Tibial nerve (tissue), 4 donors: Measurements from ENCODE around the gene GSTK1. TPM values are rescaled to one million over a fixed set of nuclear protein-coding genes. Genes with fewer than 3 reads are reported as not detected.
"Not testable (repeated sequence)": the region's sequence is repeated elsewhere in the genome, so short reads cannot be mapped to it uniquely, and the experiment has no call there.

Source experiments
- DNase-seq, 2 donors: peaks; one replicate each; pipeline ENCODE4 v3.0.0-alpha.2; 2019; ENCODE audit warnings: low spot score in 2 of 2
- H3K27ac ChIP-seq, 4 donors: fragments of 200-600 bp; sonication (generic) in 3 of 4; one replicate each; pipeline ENCODE4 v1.5.1; 2017 to 2019; ENCODE audit warnings: mild to moderate bottlenecking in 1 of 4
- H3K27me3 ChIP-seq, 2 donors: fragments of 200-600 bp; sonication (generic) in 1 of 2; one replicate each; pipeline versions ENCODE4 v1.5.1 to v1.6.0; 2017 to 2019
- H3K36me3 ChIP-seq, 3 donors: fragments of 200-600 bp; sonication (generic); one replicate each; pipeline ENCODE4 v1.5.1; 2018 to 2019
- H3K4me1 ChIP-seq, 4 donors: fragments of 200-600 bp; sonication (generic) in 3 of 4; one replicate each; pipeline ENCODE4 v1.5.1; 2017 to 2019
- H3K4me3 ChIP-seq, 4 donors: fragments of 200-600 bp; sonication (generic) in 3 of 4; one replicate each; pipeline ENCODE4 v1.5.1; 2017 to 2019; ENCODE audit warnings: mild to moderate bottlenecking in 1 of 4, moderate library complexity in 1 of 4
- H3K9me3 ChIP-seq, 4 donors: fragments of 200-600 bp; sonication (generic) in 3 of 4; one replicate each; pipeline ENCODE4 v1.5.1; 2017 to 2019
- EP300 ChIP-seq, 2 donors: sonication (generic); formaldehyde crosslinking; IDR thresholded peaks; one replicate each; pipeline ENCODE4 v1.6.1; 2017; ENCODE audit warnings: antibody characterized with exemption in 2 of 2, mild to moderate bottlenecking in 1 of 2
- POLR2A ChIP-seq, 2 donors: fragments of 450-650 bp; IDR thresholded peaks; one replicate each; pipeline ENCODE4 v1.6.1; 2017; ENCODE audit warnings: antibody characterized with exemption in 2 of 2, mild to moderate bottlenecking in 2 of 2, moderate library complexity in 2 of 2
- WGBS, 2 donors: methylation state at CpG; one replicate each; pipeline ENCODE4 v1.1.5; 2018; 5-methylcytosine and 5-hydroxymethylcytosine counted together
- total RNA-seq, 4 donors: library from RNA; depleted of rRNA; stranded (reverse); fragments of >200 nt; gene quantifications; one replicate each; pipeline ENCODE4 v1.1.0, GENCODE V29; 2016
- TF ChIP-seq, protein P1 (sequence below), 5 experiments: fragments of 200-600 bp in 3 of 5; fragments of 450-650 bp in 2 of 5; sonication (generic) in 3 of 5; IDR thresholded peaks; one replicate each; pipeline ENCODE4 v1.5.1; 2016 to 2019; ENCODE audit warnings: antibody characterized with exemption in 5 of 5, mild to moderate bottlenecking in 3 of 5, moderate library complexity in 2 of 5

GSTK1 gene
- total RNA-seq, 4 donors from 2014 or later, result 149 to 202 (median 161) TPM

DNA sequence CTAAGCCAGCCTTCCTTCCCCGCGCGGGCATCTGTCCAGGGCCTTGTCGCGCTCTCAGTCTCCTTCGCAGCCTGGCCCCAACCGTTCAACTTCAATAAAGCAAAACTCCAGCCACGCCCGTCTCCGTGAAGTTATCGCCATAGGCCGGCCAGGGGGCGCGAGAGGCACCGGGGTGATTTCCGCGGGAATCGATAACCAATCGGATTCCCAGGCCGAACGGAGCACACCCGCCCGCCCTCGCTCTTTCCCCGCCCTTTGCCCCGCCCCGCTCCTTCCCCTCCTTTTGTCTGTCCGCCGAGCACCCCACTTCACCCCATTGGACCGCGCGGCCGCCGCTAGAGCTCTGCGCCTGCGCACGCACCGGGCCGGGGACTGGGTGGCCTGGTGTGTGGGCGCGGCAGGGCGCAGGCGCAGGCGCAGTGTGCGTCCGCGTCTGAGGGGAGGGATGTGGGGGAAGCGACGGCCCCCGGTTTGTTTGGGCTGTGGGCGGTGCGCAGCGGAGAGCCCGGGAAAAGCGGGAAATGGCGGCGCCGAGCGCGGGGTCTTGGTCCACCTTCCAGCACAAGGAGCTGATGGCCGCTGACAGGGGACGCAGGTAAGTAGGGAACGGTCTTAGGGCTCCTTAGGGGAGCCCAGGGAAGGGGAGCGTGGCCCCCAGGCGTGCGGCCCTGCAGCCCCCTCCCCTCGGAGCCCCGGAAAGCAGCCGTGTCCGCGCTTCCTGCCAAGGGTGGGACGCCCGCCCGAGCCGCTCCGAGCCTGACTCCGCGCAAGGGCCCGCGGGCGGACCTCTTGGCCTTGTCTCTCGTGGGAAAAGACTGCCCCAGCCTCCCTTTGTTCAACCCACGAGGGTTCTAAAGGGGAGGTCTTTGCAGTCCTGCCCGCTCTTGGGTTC, 24.9 kb downstream of the GSTK1 start, which contains the start of gene CASP2:
TSS of gene CASP2 (plus strand) at position 417 of the 892 bp plus-strand sequence. CDS start at position 522, 105 bp downstream.
- H3K27ac ChIP-seq, result peak within 1 kb of the TSS; percentile 77 to 95 (median 91)
- H3K4me3 ChIP-seq, result peak within 1 kb of the TSS; percentile 58 to 90 (median 76)
- peaks cover 0 to 15% (median 9%) of the 10 kb centered on the region in 3 donors for H3K36me3 ChIP-seq
- H3K27me3 ChIP-seq, result no peaks in the 10 kb centered on the region
- DNase-seq, result peak; percentile 92 to 94
- no peaks in the 10 kb centered on the region for H3K9me3 ChIP-seq
- peaks cover 0 to 68% (median 35%) of the 10 kb centered on the region in 4 donors for H3K4me1 ChIP-seq
- TF ChIP-seq, protein P1, sequence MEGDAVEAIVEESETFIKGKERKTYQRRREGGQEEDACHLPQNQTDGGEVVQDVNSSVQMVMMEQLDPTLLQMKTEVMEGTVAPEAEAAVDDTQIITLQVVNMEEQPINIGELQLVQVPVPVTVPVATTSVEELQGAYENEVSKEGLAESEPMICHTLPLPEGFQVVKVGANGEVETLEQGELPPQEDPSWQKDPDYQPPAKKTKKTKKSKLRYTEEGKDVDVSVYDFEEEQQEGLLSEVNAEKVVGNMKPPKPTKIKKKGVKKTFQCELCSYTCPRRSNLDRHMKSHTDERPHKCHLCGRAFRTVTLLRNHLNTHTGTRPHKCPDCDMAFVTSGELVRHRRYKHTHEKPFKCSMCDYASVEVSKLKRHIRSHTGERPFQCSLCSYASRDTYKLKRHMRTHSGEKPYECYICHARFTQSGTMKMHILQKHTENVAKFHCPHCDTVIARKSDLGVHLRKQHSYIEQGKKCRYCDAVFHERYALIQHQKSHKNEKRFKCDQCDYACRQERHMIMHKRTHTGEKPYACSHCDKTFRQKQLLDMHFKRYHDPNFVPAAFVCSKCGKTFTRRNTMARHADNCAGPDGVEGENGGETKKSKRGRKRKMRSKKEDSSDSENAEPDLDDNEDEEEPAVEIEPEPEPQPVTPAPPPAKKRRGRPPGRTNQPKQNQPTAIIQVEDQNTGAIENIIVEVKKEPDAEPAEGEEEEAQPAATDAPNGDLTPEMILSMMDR (IDR thresholded peaks at IDR 0.05), result peak; percentile 31 to 48 (median 40)
- TF ChIP-seq EP300 (IDR thresholded peaks at IDR 0.05), result peak in 1 of 2 donors; percentile 87
- TF ChIP-seq POLR2A (IDR thresholded peaks at IDR 0.05), result peak; percentile 64 to 73
- 3 to 4% methylated on average over 76 to 77 of the region's 84 CpGs for WGBS, 2 donors

DNA sequence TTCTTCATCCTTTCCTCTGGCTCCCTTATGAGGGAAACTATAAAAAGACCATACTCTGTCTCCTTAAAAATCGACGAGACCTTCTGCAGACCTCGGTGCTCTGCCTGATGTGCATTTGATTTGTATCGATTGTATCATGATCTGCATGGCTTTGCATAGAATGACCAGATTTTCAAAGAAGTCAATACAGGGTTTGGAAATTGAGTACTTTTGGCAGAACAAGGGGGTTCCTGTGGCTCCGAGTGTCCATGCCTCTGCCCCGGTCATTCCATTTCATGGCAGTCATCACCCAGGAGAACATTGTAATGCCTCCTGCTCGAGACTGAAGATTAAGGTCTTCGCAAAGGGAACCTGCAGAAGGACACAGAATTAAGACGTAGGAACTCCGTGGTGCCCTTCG, 25.6 kb downstream of the GSTK1 start:
- no peaks in the 10 kb centered on the region for H3K27me3 ChIP-seq
- H3K9me3 ChIP-seq, result no peaks in the 10 kb centered on the region
- H3K4me1 ChIP-seq, result peaks cover 0 to 61% (median 29%) of the 10 kb centered on the region in 4 donors
- H3K36me3 ChIP-seq, result peaks cover 0 to 22% (median 14%) of the 10 kb centered on the region in 3 donors
- peak overlapping the region; percentile 77 to 95 (median 91) for H3K27ac ChIP-seq
- DNase-seq, result no peak
- peak overlapping the region; percentile 58 to 90 (median 76) for H3K4me3 ChIP-seq
- TF ChIP-seq EP300 (IDR thresholded peaks at IDR 0.05), result no peak
- TF ChIP-seq, protein P1 (IDR thresholded peaks at IDR 0.05), result no peak
- no peak for TF ChIP-seq POLR2A (IDR thresholded peaks at IDR 0.05)
- 1 to 3% methylated on average over 11 of the region's 11 CpGs for WGBS, 2 donors

DNA sequence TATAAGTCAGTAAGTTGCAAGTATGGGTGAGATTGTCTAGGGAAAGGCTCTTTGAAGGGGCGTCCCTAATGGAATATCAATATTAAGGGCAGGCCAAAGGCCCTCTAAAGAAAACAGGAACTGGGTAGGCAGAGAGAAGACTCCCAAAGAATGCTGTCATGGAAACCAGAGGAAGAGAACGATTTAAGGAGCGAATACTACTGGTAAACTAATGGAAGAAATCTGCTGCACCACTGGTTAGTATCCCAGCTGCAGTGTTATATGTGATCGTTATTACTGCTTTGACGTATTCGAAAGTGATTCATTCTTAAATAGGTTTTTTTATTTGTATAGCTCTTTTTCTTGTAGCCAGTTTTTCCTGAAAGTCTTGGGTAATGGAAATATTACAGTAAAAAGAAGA, 26.2 kb downstream of the GSTK1 start:
- TF ChIP-seq POLR2A (IDR thresholded peaks at IDR 0.05), result no peak
- TF ChIP-seq, protein P1 (IDR thresholded peaks at IDR 0.05), result no peak
- TF ChIP-seq EP300 (IDR thresholded peaks at IDR 0.05), result no peak
- no peak for DNase-seq
- Histone ChIP-seq H3K27me3 (no peaks in the 10 kb centered on the region), H3K4me1 (peaks cover 0 to 56% (median 24%) of the 10 kb centered on the region in 4 donors), H3K4me3 (peak overlapping the region; percentile 58 to 90 (median 76)), H3K27ac (peak overlapping the region in 3 of 4 donors; percentile 90 to 95 (median 92)), H3K9me3 (no peaks in the 10 kb centered on the region), H3K36me3 (peaks cover 4 to 28% (median 20%) of the 10 kb centered on the region in 3 donors)
- 9 to 10% methylated on average over 6 of the region's 6 CpGs for WGBS, 2 donors

DNA sequence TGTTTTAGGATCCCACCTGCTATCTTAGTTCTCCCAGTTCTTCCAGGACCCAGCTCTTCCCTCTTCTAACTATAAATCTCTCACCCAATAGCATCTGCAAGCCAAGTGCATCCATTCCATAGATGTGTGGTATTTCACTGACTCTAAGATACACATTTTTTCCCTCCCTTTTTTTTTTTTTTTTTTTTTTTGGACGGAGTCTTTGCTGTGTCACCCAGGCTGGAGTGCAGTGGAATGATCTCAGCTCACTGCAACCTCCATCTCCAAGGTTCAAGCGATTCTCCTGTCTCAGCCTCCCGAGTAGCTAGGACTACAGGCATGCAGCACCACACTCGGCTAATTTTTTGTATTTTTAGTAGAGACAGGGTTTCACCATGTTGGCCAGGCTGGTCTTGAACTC, 26.6 kb downstream of the GSTK1 start:
- H3K36me3 ChIP-seq, result peaks cover 4 to 33% (median 22%) of the 10 kb centered on the region in 3 donors
- H3K27ac ChIP-seq, result peak overlapping the region in 1 of 4 donors; percentile 95
- H3K9me3 ChIP-seq, DNase-seq, H3K27me3 ChIP-seq: not testable (repeated sequence)
- peaks cover 0 to 51% (median 24%) of the 10 kb centered on the region in 4 donors for H3K4me1 ChIP-seq
- peak overlapping the region in 2 of 4 donors; percentile 73 to 78 for H3K4me3 ChIP-seq
- WGBS, 2 donors, result 47 to 49% methylated on average over 4 of the region's 4 CpGs

DNA sequence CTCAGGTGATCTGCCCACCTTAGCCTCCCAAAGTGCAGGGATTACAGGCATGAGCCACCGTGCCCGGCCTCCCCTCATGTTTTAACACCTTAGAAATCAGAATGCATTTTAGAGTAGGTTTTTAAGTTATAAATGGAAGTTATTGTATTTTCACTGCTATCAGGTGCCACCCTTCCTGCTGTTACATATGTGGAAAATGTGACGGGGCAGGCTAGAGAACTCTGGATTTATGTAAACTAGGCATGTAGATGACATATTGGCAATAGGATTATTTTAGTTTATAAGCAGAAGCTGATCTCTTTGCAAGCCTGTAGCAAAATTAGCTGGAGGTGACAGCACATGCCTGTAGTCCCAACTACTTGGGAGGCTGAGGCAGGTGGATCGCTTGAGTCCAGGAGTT, 27.1 kb downstream of the GSTK1 start:
- no peaks in the 10 kb centered on the region for H3K27me3 ChIP-seq
- no peak for DNase-seq
- H3K36me3 ChIP-seq, result peaks cover 4 to 37% (median 22%) of the 10 kb centered on the region in 3 donors
- H3K27ac ChIP-seq, result peak overlapping the region in 1 of 4 donors; percentile 95
- TF ChIP-seq EP300 (IDR thresholded peaks at IDR 0.05) (no peak), POLR2A (IDR thresholded peaks at IDR 0.05) (no peak)
- TF ChIP-seq, protein P1 (IDR thresholded peaks at IDR 0.05), result no peak
- WGBS, 2 donors, result 69 to 75% methylated on average over 4 of the region's 4 CpGs
- H3K4me3 ChIP-seq, result no peak overlapping the region
- H3K4me1 ChIP-seq, result peaks cover 0 to 48% (median 24%) of the 10 kb centered on the region in 4 donors
- no peaks in the 10 kb centered on the region for H3K9me3 ChIP-seq
